ENCODE measurements around the gene PHGDH. TPM values are rescaled to one million over a fixed set of nuclear protein-coding genes. Genes with fewer than 3 reads are reported as not detected.

Gene PHGDH
- total and polyA plus RNA-seq, 8 donors, result 2.3 to 45.8 (median 25.6) TPM

GRCh38 chr1:119771770-119772169 lies 60.0 kb downstream of the PHGDH start:
- DNase-seq, result peak in 1 of 2 donors; percentile 27
- Histone ChIP-seq H3K36me3 (no peaks in the 10 kb centered on the region), H3K4me1 (peaks cover 13 to 53% (median 45%) of the 10 kb centered on the region in 4 donors), H3K9me3 (no peaks in the 10 kb centered on the region), H3K27me3 (no peaks in the 10 kb centered on the region), H3K27ac (peak overlapping the region in 1 of 5 donors; percentile 56), H3K4me3 (no peak overlapping the region)
- intact Hi-C loops (cut with DNase I; ENCODE audit: low total_unique reads), result no loop called here
- TF ChIP-seq EP300 (IDR thresholded peaks at IDR 0.05), result no peak
- TF ChIP-seq POLR2A (IDR thresholded peaks at IDR 0.05), result no peak
- no peak for TF ChIP-seq POLR2AphosphoS5 (IDR thresholded peaks at IDR 0.05)
- TF ChIP-seq CTCF (IDR thresholded peaks at IDR 0.05), result no peak
- 60 to 73% (median 65%) methylated on average over 3 of the region's 3 CpGs for WGBS, 5 donors

DNA sequence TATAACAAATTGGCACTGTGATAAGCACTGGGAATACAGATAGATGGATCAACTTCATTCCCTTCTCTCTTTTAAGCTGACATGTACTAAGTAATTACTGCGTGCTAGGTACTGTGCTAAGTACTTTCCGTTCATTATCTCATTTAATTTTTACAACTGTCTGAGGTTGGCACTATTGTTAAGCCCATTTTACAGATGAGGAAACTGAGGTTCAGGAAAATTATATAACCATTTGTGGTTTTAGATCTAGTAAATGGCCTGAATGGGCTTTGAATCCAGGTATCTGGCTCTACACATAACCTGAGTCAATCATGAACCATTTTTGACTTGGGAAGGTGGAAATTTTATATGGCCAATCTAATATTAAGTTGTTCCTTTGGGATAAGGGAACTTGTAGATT lies 60.6 kb downstream of the PHGDH start:
- H3K27ac ChIP-seq, result no peak overlapping the region

GRCh38 chr1:119773711-119774241 lies 62.0 kb downstream of the PHGDH start:
- Histone ChIP-seq H3K27ac (peak overlapping the region in 3 of 5 donors; percentile 60 to 79 (median 61)), H3K9me3 (no peaks in the 10 kb centered on the region), H3K4me3 (no peak overlapping the region), H3K27me3 (no peaks in the 10 kb centered on the region), H3K4me1 (peaks cover 11 to 42% (median 34%) of the 10 kb centered on the region in 4 donors), H3K36me3 (no peaks in the 10 kb centered on the region)
- intact Hi-C loops (cut with DNase I; ENCODE audit: low total_unique reads), result no loop called here
- peak in 1 of 2 donors; percentile 50 for DNase-seq
- TF ChIP-seq POLR2AphosphoS5 (IDR thresholded peaks at IDR 0.05) (peak in 1 of 3 donors; percentile 64), CTCF (IDR thresholded peaks at IDR 0.05) (no peak)
- WGBS, 5 donors, result 53 to 84% (median 63%) methylated on average over 3 of the region's 3 CpGs

More for the DNA sequence above, 60.6 kb downstream of the PHGDH start:
- Histone ChIP-seq H3K36me3 (no peaks in the 10 kb centered on the region), H3K9me3 (no peaks in the 10 kb centered on the region), H3K27me3 (no peaks in the 10 kb centered on the region), H3K4me1 (peaks cover 11 to 48% (median 43%) of the 10 kb centered on the region in 4 donors), H3K4me3 (no peak overlapping the region)
- TF ChIP-seq POLR2AphosphoS5 (IDR thresholded peaks at IDR 0.05) (no peak), EP300 (IDR thresholded peaks at IDR 0.05) (no peak), CTCF (IDR thresholded peaks at IDR 0.05) (no peak), POLR2A (IDR thresholded peaks at IDR 0.05) (no peak)
- intact Hi-C loops (cut with DNase I; ENCODE audit: low total_unique reads), result no loop called here
- WGBS, 5 donors, result 85 to 98% (median 95%) methylated on average over 2 of the region's 2 CpGs
- no peak for DNase-seq

DNA sequence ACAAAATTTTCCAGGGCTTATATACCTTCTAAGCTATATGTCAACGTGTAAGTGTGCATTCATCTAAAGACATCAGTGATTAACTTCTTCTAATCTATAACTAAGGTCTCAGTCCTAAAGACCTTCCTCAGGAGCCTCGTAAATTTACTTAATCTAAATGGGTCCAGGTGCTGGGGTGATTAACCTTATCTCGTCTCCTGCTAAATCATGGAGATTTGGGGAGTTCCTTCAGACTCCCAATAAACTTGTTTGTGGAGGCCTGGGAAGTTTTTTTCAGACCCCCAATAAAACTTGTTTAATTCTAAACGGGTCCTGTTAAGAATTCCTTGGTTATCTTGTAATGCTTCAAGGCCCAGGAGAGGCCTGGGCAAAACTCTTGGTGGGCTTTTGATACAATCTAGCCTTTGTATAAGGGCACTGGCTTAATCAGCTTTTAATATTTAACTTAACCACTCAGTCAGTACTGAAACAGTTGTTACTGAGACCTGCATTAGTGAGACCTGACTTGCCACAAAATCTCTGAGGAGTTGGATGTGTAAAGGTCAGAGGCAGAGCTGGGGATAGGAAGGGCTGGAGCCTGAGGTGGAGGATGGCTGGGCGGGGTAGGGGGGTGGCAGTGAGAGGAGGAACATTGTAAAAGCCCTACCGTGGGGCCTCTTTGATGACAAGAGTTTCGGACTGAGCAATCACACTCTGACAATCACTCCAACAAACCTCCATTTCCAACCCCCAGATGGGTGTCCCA lies 63.2 kb downstream of the PHGDH start:
- intact Hi-C loops (cut with DNase I; ENCODE audit: low total_unique reads), result no loop called here
- Histone ChIP-seq H3K27ac (peak overlapping the region in 3 of 5 donors; percentile 60 to 79 (median 69)), H3K36me3 (no peaks in the 10 kb centered on the region), H3K27me3 (no peaks in the 10 kb centered on the region), H3K9me3 (no peaks in the 10 kb centered on the region), H3K4me1 (peaks cover 17 to 43% (median 36%) of the 10 kb centered on the region in 4 donors), H3K4me3 (no peak overlapping the region)
- WGBS, 5 donors, result 31 to 59% (median 46%) methylated on average over 6 to 7 of the region's 7 CpGs
- peak in 1 of 2 donors; percentile 55 for DNase-seq
- TF ChIP-seq POLR2AphosphoS5 (IDR thresholded peaks at IDR 0.05), result no peak
- no peak for TF ChIP-seq POLR2A (IDR thresholded peaks at IDR 0.05)
- TF ChIP-seq EP300 (IDR thresholded peaks at IDR 0.05), result no peak
- no peak for TF ChIP-seq CTCF (IDR thresholded peaks at IDR 0.05)
